HG02840 (cell line): ENCODE results near the gene FAM210A.
"Not testable (repeated sequence)": the region's sequence is repeated elsewhere in the genome, so short reads cannot be mapped to it uniquely, and the experiment has no call there.

ENCODE experiments used
- ATAC-seq: cut with Tn5 transposase; IDR thresholded peaks from one replicate; pipeline ENCODE4 v1.9.1; 2021; ENCODE audit warnings: mild to moderate bottlenecking, moderate library complexity, moderate number of reproducible peaks; ENCODE audit not compliant: unreplicated experiment, low FRiP score

The FAM210A gene

DNA sequence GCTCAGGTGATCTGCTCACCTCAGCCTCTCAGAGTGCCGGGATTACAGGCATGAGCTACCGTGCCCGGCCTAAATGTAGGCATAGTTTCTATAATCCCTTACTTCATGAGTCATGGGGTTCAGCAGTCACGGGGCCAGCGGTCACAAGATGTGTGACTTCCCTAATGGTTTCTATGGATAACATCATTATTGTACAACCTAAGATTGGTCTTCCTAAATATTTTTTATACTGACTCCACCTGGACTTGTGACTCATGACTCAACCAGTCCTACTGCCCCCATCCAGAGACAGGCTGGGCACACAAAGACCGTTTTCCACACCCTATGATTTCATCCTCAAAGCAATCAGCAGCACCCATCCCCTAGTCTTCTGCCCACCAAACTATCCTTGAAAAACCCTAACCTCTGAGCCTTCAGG is 15.9 kb downstream of the FAM210A start:
- ATAC-seq: no peak

DNA sequence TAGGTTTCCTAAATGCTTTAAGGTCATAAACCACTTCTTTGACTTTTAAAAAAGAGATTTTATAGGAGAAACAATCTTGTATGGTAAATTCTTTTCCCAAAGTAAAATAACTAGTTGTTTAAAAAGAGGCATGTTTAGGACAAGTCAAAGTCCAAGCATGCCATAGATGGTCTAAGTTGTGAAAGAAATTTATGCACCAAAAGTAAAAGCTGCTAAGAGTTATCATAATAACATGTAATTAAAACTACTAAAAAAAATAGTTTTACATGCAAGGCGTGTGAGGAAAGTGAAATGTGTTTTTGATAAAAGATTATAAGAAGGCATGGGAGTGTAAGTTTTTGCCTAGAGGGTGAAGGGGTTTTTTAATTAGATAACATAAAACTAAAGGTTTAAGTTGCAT is 22.5 kb downstream of the FAM210A start:
- no peak for ATAC-seq

- no peak for ATAC-seq
Measured at GRCh38 chr18:13700153-13700552, 26.2 kb downstream of the FAM210A start.

DNA sequence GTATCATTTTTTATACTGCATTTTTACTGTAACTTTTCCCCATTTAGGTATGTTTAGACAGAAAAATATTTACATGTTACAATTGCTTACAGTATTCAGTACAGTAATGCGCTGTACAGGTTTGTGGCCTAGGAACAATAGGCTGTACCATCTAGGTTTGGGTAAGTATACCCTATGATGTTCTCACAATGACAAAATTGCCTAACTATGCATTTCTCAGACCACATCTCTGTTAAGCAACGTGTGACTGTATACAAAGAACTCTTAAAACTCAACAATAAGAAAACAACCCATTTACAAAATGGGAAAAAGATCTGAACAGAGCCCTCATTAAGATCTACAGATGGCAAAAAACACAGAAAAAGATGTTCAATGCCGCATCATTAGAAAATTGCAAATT is 29.4 kb downstream of the FAM210A start:
- ATAC-seq: no peak

DNA sequence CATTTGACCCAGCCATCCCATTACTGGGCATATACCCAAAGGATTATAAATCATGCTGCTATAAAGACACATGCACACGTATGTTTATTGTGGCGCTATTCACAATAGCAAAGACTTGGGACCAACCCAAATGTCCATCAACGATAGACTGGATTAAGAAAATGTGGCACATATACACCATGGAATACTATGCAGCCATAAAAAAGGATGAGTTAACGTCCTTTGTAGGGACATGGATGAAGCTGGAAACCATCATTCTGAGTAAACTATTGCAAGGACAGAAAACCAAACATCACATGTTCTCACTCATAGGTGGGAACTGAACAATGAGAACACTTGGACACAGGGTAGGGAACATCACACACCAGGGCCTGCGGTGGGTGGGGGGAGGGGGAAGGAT is 31.0 kb downstream of the FAM210A start:
- not testable (repeated sequence) for ATAC-seq

DNA sequence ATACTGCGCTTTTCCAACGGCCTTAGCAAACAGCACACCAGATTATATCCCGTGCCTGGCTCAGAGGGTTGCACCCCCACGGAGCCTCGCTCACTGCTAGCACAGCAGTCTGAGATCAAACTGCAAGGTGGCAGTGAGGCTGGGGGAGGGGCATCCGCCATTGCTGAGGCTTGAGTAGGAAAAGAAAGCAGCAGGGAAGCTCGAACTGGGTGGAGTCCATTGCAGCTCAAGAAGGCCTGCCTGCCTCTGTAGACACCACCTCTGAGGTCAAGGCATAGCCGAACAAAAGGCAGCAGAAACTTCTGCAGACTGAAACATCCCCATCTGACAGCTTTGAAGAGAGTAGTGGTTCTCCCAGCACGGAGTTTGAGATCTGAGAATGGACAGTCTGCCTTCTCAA is 36.3 kb downstream of the FAM210A start:
- ATAC-seq: not testable (repeated sequence)

GRCh38 chr18:13688191-13689136 is 37.9 kb downstream of the FAM210A start:
- no peak for ATAC-seq

GRCh38 chr18:13684546-13684945 is 41.8 kb downstream of the FAM210A start:
- no peak for ATAC-seq

DNA sequence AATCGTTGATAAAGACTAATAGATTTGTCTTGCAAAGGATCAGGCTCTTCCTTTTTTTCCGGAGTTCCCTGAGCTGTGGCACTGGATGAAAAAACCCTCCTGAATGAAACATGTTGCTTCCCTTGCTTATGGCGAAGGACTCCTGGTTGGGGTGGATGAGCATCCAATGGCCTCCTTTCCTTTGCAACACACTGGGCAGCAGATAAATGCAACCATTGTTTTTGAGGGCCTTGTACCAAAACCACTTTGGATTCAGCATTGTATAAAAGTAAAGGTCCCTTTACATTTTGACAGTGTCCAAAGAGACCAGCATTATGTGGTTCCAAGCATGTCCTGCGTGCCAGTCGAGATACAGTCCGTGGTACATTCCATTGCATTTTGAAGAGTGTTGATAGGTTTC is 44.7 kb downstream of the FAM210A start:
- ATAC-seq: no peak

DNA sequence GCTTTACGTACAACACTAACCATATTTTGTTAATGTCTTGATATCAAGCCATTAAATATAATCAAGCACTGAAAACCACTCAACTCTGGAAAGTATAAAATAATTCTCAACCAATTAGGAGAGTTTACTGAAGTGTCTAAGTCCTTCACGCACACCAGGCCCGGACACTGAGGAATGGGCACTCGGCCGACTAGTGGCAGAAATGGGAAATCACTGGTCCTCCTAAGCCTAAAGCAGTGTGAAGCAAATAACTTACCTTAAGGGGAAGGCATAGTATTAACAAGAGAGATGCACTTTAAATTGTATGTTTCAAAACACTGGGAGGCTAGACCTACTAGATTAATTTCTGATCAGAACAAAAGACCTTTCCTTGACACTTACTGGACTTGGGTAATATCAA is 45.7 kb downstream of the FAM210A start:
- ATAC-seq: no peak

DNA sequence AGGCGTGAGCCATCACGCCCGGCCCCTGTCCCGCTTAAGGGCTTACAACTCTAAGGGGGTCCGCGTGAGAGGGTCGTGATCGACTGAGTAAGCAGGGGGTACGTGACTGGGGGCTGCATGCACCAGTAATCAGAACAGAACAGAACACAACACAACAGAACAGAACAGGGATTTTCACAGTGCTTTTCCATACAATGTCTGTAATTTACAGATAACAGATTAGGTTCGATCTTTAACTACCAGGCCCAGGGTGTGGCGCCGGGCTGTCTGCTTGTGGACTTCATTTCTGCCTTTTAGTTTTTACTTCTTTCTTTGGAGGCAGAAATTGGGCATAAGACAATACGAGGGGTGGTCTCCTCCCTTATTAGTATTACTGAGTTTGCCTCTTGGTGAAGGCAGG is 49.0 kb downstream of the FAM210A start:
- ATAC-seq: not testable (repeated sequence)

DNA sequence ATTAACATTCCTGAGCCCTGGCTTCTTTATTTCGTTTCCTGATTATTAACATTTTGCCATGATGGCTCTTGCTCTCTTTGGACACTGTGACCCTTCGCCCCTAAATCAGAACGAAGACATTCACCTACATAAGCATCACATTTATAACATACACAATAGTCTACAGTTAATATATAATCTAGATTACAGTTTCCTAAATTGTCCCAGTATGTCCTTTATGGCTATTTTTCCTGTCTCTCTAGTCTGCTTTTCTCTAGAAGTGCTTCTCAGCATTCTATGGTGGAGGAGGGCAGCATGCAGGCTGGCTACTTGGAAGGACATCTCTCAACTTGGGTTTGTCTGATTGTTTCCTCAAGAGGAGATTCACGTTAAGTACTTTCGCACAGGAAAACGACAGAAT is 49.9 kb downstream of the FAM210A start:
- no peak for ATAC-seq

- ATAC-seq: no peak
Measured at GRCh38 chr18:13672657-13673056, 53.7 kb downstream of the FAM210A start.

GRCh38 chr18:13661779-13662256 is 64.5 kb downstream of the FAM210A start:
- no peak for ATAC-seq

DNA sequence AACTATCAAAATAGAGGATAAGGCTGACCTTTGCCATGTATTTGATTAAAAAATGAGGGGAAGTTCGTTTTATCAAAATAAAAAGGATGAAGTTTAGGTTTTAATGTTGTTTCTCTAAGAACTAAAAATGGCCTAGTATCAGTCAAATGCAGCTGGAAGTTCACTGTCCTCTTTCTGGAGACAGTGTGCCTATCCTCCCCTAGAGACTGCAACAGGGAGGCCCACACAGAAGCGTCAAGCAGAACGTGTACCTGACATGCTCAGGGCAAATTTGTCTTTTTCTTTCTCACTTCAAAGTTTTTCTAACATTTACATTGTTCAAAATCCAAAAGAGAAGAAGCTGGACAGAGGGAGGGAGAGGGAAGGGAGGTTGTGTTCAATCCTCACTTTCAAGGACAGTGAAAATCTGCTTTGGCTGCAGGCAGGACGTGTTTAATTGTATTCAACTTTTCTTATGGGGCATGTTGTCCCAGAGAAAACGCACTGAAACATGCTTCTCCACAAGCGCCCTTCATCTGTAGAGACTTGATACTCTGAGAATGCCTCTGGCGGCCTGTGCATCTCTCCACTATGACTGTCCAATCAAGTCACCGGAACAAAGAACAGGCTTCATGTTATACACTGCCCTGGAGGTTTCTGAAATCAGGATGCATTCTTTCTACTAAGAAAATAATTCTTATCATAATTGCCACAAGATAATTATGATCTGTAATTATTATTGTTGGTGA is 65.1 kb downstream of the FAM210A start:
- ATAC-seq: no peak

DNA sequence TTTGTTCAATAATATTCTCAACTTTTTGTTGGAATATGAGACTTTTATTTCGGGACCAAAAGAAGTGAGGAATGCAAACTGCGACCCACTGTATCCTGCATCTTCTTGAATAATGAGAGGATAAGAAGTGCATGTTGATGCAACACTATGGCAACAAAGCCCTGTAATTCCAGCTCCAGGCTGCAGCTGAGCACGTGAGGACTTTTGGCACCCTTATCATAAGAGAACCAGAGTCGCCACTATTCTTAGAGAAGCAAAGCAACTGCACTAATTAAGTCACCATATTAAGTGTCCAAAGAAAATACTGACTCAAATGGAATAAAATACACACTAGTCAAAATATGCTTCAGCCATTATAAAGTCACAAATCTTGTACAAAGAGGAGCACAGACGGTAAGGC is 65.8 kb downstream of the FAM210A start:
- ATAC-seq: no peak

GRCh38 chr18:13658436-13659204 is 67.7 kb downstream of the FAM210A start:
- no peak for ATAC-seq

GRCh38 chr18:13657974-13658373 is 68.4 kb downstream of the FAM210A start:
- ATAC-seq: no peak

DNA sequence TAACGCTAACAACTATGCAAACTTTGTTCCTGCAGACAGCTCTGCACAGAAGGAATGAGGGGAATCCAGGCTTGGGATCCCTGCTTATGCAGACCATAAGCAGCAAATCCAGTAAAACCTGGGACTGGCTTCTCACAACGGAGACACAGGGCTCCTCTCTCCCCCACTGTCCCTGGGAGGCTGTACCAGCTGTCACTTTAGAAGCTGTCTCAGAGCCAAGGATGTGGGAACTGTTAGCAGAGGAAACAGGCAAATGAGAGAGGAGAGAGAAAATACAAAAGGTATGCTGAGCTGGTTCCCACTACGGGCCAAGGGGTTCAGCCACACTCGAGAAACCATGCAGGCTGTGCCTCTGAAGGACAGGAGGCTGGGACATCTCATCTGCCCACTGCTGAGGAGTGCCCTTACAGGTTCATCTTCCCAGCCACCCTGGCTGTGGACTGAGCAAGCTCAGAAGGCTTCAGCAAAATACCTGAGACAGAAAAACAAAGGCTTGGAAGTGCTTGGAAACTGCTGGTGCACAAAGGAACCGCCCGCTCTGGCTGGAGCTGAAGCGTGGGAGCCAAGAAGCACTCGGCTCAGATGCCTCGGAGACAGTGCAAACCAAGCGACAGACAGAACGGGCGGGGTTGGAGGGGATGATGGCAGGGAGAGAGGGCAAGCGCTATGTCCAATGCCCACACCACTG is 72.5 kb downstream of the FAM210A start:
- ATAC-seq: no peak
